Activated CD4-positive, alpha-beta T cell treated with anti-CD3 and anti-CD28 coated beads for 1 hour (primary cell): ENCODE measurements around the gene UGT1A8.

Experiments
- DNase-seq: peaks from one replicate; pipeline ENCODE4 v3.0.0-alpha.2; 2020

The UGT1A8 gene

GRCh38 chr2:233803292-233803911, 186.0 kb downstream of the UGT1A8 start:
- no peak for DNase-seq

DNA sequence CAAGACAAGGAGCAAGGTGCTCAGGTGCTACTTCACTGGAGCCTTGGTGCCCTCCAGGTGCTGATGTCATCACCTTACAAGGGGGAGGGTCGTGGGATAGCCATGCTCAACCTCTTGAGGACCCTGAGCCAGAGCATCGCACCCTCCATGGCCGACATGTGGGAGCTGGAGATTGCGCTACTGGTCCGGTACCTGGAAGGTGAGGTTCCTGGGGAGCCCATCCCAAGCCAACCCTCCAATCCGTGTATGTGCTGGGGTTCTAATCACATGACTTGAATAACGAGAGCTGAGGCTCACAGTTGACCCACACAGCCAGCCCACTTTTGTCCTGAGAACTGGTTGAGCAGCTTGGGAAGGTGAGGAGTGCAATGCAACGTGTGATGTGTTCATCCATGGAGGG, 186.6 kb downstream of the UGT1A8 start:
- peak; percentile 4 for DNase-seq

DNA sequence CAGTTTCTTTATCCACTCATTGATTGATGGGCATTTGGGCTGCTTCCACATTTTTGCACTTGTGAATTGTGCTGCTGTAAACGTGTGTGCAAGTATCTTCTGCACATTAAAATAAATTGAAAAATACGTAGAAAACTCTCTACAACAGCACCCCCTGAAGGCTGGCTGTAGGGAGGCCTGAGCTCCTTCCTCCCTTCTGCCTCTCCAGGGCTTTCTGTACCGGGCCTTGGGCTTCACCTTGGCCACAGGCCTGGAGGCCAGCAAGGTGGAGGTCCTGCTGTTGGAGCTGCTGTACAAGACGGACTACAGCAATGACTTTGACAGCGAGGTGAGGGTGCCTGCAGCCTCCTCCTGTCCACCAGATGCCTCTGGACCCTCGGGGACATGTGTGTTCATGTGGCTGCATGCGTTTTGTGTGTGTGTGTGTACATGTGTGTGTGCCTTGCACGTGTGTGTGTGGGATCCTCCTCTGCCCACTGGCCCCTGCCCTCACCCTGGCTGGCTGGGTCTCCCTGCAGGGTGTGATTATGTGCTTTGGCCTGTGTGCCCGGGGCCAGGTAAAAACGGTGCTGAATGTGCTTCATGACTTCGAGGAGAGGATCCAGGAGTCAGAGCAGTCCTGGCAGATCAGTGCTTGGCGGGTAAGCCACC, 189.9 kb downstream of the UGT1A8 start:
- peak; percentile 4 for DNase-seq

DNA sequence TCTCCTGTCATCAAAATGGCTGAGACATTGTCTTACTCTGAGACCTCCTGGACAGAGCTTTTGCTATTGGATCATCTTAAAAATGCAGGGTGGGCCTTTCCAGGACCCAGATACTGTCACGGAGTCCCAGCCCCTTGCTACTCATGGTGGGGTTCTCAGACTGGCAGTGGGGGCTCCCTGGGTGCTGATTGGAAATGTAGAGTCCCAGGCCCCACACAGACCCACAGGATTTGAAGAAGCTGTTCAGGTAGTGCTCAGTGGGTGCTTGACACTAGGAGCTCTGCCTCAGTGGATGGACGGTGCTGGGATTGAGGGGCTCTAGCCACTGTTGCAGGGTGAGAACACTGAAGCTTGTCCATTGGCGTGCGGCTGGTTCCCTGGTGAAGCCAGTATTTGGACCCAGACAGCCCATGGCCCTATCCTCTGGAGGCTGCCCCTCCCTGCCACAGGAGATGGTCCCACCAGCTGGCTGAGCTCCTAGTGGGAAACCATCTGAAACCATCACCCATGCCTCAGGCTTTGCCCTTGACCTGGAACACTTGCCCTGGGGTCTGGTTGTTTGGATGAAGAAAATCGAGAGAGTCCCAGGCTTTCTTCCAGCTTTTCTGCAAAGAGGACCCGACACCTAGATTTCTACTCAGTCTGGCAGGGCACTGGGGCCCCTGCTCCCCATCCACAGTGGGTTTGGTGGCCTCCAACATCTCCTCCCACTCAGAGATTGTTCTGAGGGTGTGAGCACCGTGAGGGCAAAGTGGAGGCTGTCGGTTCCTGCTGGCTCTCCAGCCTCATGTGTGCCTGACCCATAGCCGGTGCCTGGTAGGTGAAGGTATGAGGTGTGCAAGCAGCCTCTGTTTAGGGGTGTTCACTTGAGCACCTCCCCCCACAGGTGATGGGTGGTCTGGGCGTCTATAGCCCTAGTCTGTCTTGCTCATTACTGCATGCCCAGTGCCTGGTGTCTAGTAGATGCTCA, 190.8 kb downstream of the UGT1A8 start:
- peak; percentile 3 for DNase-seq

- DNase-seq, result peak; percentile 6
Measured at GRCh38 chr2:233810385-233810784, 193.0 kb downstream of the UGT1A8 start.

DNA sequence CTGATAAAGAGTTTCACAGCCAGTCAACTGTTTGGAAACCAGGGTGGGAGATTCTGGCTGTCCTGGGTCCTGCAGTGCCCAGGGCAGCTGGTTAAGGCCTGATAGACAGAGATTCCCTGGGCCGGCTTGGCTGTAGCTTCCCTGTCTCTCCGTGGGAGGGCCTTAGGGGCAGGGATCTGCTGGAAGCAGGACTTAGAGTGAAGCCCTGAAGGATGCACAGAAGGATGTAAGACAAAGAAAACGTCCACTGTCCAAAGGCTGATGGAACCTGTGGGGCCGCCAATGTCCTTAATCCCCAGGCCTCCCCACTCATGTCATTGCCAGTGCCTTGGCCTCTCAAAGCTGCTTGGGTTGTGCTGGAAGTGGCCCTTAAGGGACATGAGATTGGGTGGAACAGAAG, 193.7 kb downstream of the UGT1A8 start:
- peak; percentile 4 for DNase-seq

GRCh38 chr2:233811732-233812131, 194.3 kb downstream of the UGT1A8 start:
- DNase-seq, result peak; percentile 4

- no peak for DNase-seq
Measured at GRCh38 chr2:233813236-233814055, 196.0 kb downstream of the UGT1A8 start.

- no peak for DNase-seq
Measured at GRCh38 chr2:233814056-233814835, 196.8 kb downstream of the UGT1A8 start.

- no peak for DNase-seq
Measured at GRCh38 chr2:233815861-233816260, 198.4 kb downstream of the UGT1A8 start.

DNA sequence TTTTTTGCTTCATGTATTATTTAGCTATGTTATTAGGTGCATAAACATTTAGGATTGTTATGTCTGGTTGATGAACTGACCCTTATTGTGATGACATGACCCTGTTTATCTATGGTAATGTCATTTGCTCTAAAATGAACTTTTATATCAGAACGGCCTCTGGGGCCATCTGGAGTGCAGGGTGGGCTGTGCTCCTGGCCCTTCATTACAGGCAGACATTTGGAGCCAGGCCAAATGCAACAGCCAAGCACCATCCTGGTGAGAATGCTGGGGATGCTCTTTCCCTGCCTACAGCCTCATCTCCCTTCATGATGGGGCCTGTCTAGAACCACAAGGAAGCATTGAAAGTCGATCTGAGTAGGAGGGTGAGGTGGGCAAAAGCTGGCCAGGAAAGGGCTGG, 198.9 kb downstream of the UGT1A8 start:
- DNase-seq, result no peak

DNA sequence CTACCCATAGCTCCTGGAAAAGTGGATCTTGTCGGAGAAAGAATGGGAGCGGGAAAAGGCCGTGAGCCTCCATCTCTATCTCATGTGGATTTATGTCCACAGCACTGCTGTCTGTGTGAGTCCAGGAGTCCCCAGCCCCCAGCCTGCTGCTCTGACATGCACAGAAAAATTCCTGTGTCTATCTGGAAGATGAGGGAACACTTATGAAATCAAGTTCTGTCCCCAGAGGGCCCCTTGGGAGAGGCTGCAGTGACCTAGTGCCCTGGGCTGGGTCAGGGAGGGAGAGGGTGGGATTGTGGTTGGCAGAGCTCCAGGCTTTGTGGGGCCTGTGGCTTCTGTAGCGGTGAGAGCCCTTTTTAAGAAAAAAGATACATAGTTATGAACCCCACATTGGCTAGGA, 199.3 kb downstream of the UGT1A8 start:
- no peak for DNase-seq

DNA sequence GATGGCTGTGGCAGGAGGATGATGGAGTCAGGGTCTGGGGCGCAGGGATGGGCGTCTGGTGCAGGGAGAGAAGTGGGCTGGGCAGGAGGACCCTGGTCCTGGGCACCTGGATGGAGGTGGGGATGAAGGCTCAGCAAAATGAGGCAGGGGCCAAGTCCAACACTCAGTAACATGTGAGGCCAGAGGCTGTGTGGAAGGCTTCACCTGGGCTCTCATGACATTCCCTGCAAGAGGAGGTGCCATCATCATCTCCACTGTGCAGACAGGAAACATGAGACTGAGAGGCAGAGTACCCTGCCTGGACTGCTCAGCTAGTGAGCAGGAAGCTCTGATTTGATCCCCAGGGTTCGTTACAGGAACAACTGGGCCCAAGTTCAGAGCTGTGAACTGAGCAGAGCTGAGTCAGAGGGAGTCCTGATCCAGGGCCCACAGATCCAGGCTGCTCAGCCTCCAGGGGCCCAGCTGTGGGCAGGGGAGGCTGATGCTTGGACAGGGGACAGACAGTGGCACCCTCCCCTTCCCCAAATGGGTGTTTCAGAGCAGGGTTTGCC, 200.0 kb downstream of the UGT1A8 start:
- no peak for DNase-seq

DNA sequence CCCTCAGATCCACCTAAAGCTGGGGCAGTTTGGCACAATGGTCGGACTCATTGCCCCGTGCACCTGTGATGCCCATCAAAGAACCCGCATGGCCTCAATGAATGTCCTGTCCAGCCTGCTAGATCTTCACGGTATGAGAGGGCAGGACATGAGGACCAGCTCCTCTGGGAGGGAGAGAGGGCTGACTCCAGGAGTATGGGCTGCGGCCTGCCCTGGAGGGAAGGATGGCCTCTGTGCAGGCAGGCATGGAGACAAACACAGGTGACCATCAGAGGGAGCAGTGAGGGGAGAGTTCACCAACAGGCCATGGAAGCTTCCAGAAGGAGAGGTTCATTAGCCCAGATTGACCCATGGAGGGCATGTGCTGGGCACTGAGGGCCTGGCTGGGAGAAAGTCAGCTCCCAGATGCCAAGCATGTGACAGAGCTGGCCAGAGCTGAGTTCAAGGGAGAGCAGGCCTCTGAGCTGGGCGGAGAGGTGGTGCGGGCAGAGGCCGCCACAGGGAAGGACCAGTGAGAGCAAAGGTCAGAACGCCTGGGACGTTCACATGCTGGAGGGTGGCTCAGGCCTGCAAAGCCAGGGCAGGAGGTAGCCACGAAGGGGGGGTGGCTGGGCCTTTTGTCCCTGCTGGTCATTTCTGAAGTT, 200.7 kb downstream of the UGT1A8 start:
- DNase-seq, result no peak

DNA sequence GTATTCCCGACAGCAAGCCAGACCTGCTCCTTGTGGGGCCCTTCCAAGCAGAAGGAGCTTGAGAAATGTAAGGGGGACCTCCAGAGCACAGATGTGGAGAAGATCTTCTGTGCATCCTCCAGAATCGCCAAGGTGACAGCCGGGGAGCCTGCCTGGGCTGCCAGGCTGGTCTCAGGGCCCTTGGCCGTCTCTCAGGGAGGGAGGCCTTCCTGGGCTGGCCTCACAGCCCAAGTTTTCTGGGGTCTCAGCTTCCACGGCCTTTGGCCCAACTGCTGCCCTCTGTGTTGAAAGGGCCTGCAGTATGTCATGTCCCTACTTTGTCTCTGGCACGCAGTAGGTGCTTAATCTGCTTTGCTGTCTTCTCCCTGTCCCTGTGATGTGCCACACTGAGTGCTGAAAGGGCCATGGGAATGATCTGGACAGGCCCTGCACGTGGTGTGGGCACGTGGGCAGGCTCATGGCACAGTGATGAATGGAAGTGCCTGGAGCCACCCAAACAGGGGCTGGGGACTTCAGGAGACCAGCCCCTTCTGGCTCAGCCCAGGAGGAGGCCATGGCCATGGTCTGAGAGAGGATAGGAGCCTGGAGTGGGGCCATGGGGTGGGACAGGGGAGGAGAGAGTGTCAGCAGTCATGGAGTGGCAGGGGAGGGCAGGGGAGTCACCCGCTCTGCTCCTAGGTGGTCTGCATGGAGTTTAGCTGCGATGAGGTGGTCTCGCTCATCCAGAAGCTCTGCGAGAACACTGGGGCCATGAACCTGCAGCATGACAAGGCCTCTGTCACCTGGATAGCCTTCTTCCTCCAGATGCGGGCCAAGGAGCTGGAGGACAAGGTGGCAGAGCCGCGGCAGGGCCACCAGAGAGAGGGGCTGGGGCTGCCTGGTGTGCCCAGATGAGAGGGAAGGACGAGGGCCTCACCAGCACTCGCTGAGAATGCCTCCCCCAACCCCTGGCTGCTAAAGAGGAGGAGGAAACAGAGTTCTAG, 201.5 kb downstream of the UGT1A8 start:
- DNase-seq, result no peak

DNA sequence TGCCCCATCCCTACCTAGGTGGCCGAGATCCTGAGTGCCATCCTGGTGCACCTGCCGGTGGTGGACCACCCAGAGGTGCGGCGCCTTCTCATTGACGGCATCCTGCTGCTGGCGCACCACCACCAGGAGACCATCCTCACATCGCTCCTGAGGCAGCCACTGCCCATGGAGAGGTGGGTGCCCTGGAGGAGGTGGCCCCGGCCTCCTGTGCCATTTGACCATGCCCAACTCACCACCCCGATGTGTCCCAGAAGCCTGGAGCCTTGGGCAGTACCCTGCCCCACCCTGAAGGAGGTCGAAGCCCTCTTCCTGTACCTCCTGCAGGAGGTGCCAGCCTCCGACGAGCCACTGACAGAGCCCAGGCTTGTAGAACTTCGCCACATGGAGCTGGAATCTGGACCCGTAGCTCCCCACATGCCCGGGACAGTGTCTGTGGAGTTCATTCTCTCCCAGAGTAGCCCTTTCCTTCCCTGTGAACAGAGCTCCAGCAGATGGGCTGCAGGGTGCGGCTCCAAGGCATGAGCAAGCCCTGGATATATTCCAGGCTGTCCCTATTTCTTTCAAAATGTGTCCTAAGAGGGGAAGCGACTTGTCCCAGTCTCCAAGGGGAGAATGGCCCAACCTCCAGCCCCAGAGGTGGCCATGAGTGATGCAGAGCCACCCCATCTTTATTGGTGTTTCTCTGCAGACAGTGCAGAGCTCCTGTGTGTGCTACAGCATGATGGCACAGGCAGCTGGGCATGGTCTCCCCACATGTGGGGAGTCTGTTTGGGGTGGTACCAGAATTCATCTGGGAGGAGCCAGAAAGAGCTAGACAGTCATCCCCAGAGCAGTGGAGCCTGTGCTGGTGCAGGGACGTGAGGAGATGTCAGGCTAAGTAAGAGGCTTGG, 202.7 kb downstream of the UGT1A8 start:
- no peak for DNase-seq

GRCh38 chr2:233820774-233821105, 203.3 kb downstream of the UGT1A8 start:
- DNase-seq, result no peak

- DNase-seq, result no peak
Measured at GRCh38 chr2:233821196-233821595, 203.8 kb downstream of the UGT1A8 start.

DNA sequence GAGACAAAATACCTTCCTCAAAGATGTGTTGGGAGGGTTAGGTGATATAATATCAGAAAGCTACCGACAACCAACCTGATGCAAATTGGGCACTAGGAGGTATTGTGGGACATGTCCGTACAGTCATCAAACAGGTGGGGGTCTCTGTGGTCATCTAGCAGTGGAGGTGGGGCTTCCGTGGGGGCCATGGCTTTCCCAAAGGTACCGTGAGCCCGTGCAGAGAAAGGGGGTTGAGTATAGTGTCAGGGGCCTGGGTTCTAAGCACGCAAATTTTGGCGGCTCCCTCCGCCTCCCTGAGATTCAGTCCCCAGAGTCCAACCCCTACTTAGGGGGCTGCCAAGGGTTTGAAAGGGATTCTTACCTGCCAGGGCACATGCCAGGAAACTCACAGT, 204.3 kb downstream of the UGT1A8 start:
- DNase-seq, result no peak
